Endothelial cell of hepatic sinusoid (primary cell): ENCODE results near the gene GOLGB1.

ENCODE experiments used
- in situ Hi-C: cut with HindIII; loops from 2 replicates; pipeline ENCODE4 v1.10.0; 2017; ENCODE audit warnings: low sequenced_read_pairs

GOLGB1 gene

DNA sequence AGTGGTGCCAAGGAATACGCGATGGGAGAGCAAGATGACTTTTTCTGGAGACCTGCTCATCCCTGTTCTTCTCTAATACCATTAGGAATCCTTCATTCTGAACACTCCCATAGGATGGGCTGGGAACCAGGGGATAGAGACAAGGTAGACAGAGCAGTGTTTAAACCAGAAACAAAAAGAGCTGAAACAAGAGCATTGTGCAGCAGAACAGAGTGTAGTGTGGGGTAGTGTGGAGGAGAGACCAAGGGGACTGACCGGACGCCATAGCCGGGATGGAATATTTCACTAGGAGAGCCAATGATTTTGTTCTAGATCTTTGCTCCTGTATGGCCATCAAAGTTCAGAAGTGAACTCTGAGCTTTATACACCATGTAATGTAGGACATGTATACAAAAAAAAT lies 104.5 kb downstream of the GOLGB1 start:
- in situ Hi-C loops = no loop called here

DNA sequence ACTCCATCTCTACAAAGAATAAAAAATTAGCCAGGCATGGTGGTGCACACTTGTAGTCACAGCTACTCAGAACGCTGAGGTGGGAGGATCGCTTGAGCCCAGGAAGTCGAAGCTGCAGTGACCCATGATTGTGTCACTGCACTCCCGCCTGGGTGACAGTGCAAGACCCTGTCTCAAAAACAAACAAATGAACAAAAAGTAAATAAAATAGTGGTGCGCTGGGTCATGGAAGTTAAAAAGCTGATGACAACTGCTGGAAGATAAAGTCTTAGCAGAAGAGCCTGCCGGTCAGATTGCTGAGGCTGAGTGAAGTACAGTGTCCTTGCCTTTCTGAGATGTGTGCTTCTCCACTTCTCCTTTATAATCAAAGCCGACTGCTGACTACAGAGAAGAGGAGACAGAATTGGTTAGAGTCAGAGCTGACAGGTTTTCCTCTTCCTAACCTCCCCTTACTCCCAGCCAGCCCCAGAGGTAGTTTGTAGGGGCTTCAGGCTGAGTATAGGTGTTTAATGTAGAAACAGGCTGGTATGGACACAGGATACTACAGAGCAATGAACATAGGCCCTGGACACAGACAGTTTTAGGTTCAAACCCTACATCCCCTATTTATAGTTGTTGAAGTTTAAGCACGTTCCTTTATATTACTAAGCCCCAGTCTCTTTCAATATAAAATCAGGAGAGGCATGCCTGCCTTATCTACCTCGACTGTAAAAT lies 106.8 kb downstream of the GOLGB1 start:
- in situ Hi-C loops = no loop called here

DNA sequence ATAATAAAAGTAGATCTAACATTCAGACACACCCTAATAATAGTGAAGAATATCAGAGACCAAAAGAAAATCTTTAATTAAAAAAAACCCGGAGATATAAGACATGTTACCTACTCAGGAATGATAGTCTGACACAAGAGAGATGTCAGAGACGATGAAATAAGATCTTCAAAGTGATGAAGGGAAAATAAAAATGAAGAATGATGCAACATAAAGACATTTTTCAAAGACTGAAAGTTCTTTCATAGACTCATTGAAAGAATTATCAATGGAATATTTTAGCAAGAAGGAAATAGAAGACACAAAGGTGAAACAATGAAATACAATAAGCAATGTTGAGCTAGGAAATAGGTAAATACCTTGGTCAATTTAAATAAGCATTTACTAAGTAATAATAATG lies 108.4 kb downstream of the GOLGB1 start:
- in situ Hi-C loops = no loop called here

DNA sequence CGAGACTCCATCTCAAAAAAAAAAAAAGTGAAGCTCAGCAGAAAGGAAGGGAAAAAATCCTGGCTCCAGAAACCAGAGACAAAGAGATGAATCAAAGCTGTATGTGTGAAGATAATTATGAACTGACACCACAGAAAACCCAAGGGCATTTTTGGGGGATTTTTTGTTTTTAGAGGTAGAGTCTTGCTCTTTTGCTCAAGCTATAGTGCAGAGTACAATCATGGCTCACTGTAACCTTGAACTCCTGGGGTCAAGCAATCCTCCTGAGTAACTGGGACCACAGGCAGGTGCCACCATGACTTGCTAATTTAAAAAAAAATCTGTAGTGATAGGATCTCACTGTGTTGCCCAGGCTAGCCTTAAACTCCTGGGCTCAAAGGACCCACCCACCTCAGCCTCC lies 111.6 kb downstream of the GOLGB1 start:
- in situ Hi-C loops = no loop called here

DNA sequence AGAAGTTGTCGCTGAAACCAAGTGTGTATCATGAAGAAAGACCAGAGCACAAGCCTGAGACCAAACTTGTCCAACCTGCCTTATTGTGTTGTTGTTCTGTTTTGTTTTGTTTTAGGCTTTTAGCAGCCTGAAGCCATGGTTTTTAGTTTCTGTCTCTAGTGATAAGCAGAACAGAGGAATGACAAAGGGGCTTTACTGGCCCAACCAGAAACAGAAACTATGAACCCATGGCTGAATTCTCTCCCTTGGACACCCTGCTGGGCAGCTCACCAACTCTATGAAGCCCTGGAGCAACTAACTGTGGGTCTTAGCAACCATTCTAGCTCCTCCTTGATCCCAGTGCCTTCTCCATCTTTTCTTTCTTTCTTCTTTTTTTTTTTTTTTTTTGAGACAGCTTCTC lies 119.2 kb downstream of the GOLGB1 start:
- in situ Hi-C loops = no loop called here

DNA sequence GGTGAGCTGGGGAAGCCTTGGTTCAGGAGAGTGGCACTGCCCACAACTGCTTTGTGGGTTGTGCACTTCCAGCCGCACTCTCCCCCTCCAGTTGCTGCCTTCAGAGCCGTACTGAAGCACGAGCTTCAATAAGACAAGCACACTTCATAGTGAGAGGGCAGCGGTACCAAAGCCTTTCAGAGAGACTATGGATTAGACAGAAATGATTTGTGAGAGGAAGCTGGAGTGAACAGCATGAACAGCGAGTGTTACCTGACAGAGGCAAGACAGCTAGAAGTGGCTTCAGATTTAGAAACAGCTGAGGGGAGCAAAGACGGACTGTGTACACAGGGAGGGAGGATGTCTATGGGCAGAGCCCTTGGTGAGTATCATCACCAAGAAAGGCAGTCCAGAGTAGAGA lies 119.9 kb downstream of the GOLGB1 start:
- in situ Hi-C loops = no loop called here

DNA sequence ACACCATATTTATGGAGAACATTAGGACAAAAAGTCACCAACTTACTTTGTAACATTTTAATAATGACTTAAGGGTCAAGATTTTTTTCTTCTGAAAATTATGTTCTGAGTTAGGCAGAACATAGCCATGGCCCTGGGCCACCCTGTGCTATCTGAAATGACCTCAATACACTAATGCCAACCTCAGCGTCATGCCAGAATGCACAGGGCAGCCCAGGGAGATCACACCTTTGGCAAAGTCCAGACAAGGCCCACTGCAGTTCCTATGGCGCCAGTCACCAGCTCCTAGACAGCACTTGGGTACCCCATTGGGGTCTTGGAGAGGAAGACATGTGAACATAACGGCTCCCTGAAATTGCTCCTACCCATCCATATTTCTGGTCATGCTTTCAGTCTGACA lies 121.9 kb downstream of the GOLGB1 start:
- in situ Hi-C loops = no loop called here

DNA sequence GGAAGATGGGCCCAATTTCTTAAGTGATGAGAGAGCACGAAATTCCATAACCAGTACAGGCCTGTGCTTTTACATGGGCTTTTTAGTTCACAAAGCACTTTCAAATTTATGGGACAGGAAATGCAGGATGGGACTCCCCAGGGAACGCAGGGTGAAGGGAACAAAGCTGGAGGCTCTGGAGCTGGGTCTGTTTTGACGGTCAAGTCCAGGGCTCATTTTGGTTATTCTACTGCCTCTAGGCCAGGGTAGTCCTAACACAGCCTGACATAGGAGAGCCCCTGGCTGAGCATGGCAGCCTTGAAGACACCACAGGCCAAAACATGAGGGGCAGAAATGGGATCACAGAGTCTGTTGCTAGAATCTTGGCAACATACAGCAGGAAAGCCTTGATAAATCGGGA lies 122.3 kb downstream of the GOLGB1 start:
- in situ Hi-C loops = no loop called here

DNA sequence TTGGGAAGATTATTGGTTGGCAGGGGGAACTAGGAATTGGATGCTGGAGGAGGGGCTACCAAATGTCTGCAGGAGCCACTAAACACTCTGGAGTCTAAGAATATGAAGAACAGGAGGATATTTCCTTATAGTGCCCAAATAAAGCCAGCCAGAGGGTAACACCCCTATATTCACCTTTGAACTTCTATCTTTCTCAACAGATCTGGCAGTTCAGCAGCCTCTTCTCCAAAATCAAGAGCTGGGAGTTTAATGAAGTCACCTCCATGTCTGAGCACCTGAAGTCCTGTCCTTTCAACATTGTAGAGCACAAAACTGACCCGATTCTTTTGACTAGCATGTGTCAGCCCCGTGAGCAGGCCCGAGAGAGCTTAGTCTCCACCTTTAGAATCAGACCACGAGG lies 123.0 kb downstream of the GOLGB1 start:
- in situ Hi-C loops = no loop called here

DNA sequence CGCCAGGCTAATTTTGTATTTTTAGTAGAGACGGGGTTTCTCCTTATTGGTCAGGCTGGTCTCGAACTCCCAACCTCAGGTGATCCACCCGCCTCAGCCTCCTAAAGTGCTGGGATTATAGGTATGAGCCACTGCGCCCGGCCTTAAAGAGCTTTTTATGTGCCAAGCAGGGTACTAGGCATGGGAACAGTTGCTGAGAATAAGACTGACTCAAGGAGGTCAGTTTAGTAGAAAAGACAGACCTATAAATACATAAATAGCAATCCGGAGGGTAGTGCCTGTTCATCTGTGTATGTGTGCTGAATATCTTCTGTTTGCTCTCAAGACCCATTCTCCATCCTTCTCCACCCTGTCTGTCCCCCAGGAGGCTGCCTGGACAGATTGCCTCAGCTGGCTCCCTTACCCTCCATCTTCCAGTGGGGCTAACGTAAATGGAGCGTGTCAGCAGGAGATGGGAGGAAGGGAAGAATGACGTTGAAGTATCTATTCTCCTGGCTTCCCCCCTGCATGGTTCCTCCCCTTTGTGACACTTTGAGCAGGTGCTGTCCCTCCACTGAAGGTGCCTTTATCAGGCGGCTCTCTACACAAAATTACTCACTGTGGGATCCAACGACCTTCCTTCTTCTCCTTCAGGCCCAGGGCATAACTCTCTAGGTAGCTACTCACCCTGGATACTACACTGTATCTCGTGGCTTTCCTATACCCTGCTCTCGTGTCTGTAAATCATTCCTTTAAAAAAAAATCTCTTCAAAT lies 125.2 kb downstream of the GOLGB1 start:
- in situ Hi-C loops = no loop called here

DNA sequence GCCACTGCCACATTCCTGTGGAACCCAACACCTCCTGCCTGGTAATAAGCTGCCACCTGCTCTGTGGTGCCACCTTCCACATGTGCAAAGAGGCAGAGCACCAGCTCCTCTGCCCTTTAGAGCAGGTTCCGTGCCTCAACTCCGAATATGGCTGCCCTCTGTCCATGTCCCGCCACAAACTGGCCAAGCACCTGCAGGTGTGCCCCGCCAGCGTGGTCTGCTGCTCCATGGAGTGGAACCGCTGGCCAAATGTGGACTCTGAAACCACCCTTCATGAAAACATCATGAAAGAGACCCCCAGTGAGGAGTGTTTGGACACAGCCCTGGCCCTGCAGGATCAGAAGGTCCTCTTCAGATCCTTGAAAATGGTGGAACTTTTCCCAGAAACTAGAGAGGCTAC lies 128.1 kb downstream of the GOLGB1 start:
- in situ Hi-C loops = no loop called here

DNA sequence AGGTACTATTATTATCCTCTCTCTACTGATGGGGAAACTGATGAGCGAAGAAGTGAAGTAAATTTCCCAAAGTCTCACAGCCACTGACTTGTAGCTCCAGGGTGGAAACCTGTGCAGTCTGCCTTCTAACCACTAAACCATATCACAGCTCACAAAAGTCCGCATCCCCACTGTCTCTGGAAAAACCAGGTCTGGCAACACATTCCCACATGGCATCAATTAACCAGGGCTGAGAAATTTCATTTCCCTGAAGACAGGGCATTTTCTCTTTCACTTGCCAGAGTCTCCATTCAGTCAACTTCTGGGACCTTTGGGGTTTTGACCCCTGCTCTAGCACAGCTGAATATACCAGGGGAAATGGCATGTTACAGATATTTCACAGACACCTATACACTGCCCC lies 129.8 kb downstream of the GOLGB1 start:
- in situ Hi-C loops = no loop called here
